Ammon's horn (tissue), 1 donor: ENCODE data around the gene SLC14A1.

Source experiments
- DNase-seq: peaks from one replicate; pipeline ENCODE4 v3.0.0-alpha.2; 2016; ENCODE audit warnings: low spot score

The SLC14A1 gene

DNA sequence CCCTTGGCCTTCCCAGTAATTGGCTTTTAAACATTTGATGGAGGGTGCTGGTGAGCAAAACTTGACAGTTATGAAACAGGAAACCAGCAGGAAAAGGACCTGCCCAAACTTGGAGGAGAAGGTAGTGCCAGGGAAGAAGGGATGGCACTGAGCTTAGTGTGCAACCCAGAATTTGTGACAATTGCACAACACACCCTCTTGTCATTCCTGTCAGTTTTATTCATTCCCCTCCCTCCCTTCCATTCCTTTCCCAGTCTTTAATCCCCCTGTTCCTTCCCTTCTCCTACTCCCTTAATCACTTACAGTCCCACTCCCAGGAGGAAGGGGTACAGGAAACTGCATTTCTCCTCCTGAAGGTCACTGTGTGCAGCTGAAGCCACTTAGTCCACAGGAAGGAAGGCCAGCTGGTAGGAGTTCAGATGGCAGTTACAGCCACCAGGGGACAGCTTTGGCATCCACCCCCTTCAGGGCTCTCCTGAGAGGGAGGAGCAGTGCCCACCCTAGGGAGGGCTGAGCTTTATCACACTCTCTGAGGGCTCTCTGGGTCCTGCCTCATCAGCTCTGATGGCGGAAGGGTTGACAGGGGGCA is 77.5 kb downstream of the SLC14A1 start:
- no peak for DNase-seq
